GM12878 (cell line): ENCODE data around the gene ASAP3. TPM values are rescaled to one million over a fixed set of nuclear protein-coding genes. Genes with fewer than 3 reads are reported as not detected.

Experiments used
- ATAC-seq: fragments of 200-7000 bp; cut with Tn5 transposase; 3 replicates; pipeline ENCODE4 v1.9.1; 2020; ENCODE audit warnings: mild to moderate bottlenecking, moderate library complexity
- BruUV-seq: library from RNA; stranded (reverse); fragments of 400-500 nt; replicated peaks from 2 replicates; lab custom pipeline; 2021; lab: Mats Ljungman, UMichigan
- CTCF ChIA-PET: fragments of 300-600 bp; sonication (Branson Sonifier 250); formaldehyde crosslinking; extraction: SDS; loops from one replicate; lab custom pipeline; 2021; ENCODE audit warnings: inconsistent platforms; lab: Yijun Ruan, JAX
- POLR2A ChIA-PET: fragments of 350-600 bp; formaldehyde crosslinking; extraction: SDS; loops from one replicate; lab custom pipeline; 2021; ENCODE audit warnings: inconsistent platforms; lab: Charles Lee
- RAD21 ChIA-PET: fragments of 300-600 bp; sonication (Branson Sonifier 250); formaldehyde crosslinking; loops from one replicate; lab custom pipeline; 2023; ENCODE audit warnings: antibody characterized with exemption; ENCODE audit not compliant: unreplicated experiment; lab: Charles Lee
- SMC1A ChIA-PET: fragments of 300-600 bp; sonication (Branson Sonifier 250); formaldehyde crosslinking; loops from one replicate; lab custom pipeline; 2023; ENCODE audit not compliant: unreplicated experiment, uncharacterized antibody; lab: Charles Lee
- DNase-seq: peaks from one replicate; pipeline ENCODE4 v3.0.0-alpha.2; 2011; ENCODE audit warnings: low read depth, low spot score
- FAIRE-seq: peaks from 3 replicates; lab custom pipeline; 2011; peaks lifted over from hg19 to GRCh38; lab: Jason Lieb, UNC
- H2AFZ ChIP-seq: 2 replicates; pipeline ENCODE4 v1.6.0; 2011; ENCODE audit warnings: low read depth, low read length, control low read depth; ENCODE audit not compliant: control insufficient read depth
- H3K27ac ChIP-seq: 2 replicates; pipeline ENCODE4 v1.5.1; 2011; ENCODE audit warnings: control low read depth; ENCODE audit not compliant: control insufficient read depth, insufficient read depth
- H3K27me3 ChIP-seq, 2 experiments: replicated peaks in 1 of 2; 2 replicates each; pipeline versions ENCODE4 v1.6.0 to v1.6.1; 2011; ENCODE audit warnings: low read length in 1 of 2; ENCODE audit not compliant: control insufficient read depth in 2 of 2, insufficient read depth in 2 of 2
- H3K36me3 ChIP-seq, 2 experiments: 2 replicates each; pipeline ENCODE4 v1.5.1; 2011; ENCODE audit warnings: low read length in 1 of 2; ENCODE audit not compliant: control insufficient read depth in 2 of 2, insufficient read depth in 2 of 2
- H3K4me1 ChIP-seq: 2 replicates; pipeline ENCODE4 v1.6.1; 2011; ENCODE audit warnings: mild to moderate bottlenecking, low read length, moderate library complexity, mixed read lengths; ENCODE audit not compliant: control insufficient read depth, insufficient read depth
- H3K4me2 ChIP-seq: 2 replicates; pipeline ENCODE4 v1.6.0; 2011; ENCODE audit warnings: control low read depth; ENCODE audit not compliant: control insufficient read depth, insufficient read depth
- H3K4me3 ChIP-seq: fragments of 200-600 bp; sonication (generic); 2 replicates; pipeline ENCODE4 v1.5.1; 2016
- H3K79me2 ChIP-seq: 2 replicates; pipeline ENCODE4 v1.6.0; 2011; ENCODE audit warnings: low read length; ENCODE audit not compliant: control insufficient read depth, insufficient read depth
- H3K9ac ChIP-seq: 2 replicates; pipeline ENCODE4 v1.8.0; 2011; ENCODE audit warnings: low read length, control low read depth, mixed read lengths; ENCODE audit not compliant: control insufficient read depth, insufficient read depth
- H3K9me3 ChIP-seq: replicated peaks from 3 replicates; pipeline ENCODE4 v1.5.1; 2011; ENCODE audit warnings: mild to moderate bottlenecking, low read length; ENCODE audit not compliant: control insufficient read depth, insufficient read depth
- H4K20me1 ChIP-seq: 2 replicates; pipeline ENCODE4 v1.6.0; 2011; ENCODE audit not compliant: control insufficient read depth, insufficient read depth
- BHLHE40 ChIP-seq, 2 experiments: fragments of 450-650 bp in 1 of 2; IDR thresholded peaks; 2 replicates each; pipeline ENCODE4 v1.6.1; 2011 to 2017; ENCODE audit warnings: low read depth in 2 of 2, borderline replicate concordance in 1 of 2, improper control_type of control experiment in 1 of 2, low read length in 1 of 2, mild to moderate bottlenecking in 1 of 2
- CEBPZ ChIP-seq: fragments of 150-350 bp; IDR thresholded peaks from 2 replicates; pipeline ENCODE4 v1.6.1; 2016; ENCODE audit warnings: low read depth, low read length
- NRF1 ChIP-seq: conservative IDR thresholded peaks from 2 replicates; pipeline ENCODE4 v1.6.1; 2011; ENCODE audit warnings: mild to moderate bottlenecking, low read depth, low read length, improper control_type of control experiment
- ZBTB33 ChIP-seq: fragments of 450-650 bp; IDR thresholded peaks from 2 replicates; pipeline ENCODE4 v1.6.1; 2017; ENCODE audit warnings: mild to moderate bottlenecking
- ZNF384 ChIP-seq: IDR thresholded peaks from 2 replicates; pipeline ENCODE4 v1.6.1; 2012; ENCODE audit warnings: low read depth, mild to moderate bottlenecking, low read length, improper control_type of control experiment, borderline replicate concordance
- WGBS: methylation state at CpG from one replicate; pipeline ENCODE4 v1.1.6; 2016; ENCODE audit warnings: low lambda C conversion rate; ENCODE audit not compliant: insufficient replicate concordance, insufficient coverage; ENCODE audit errors: missing lambda C conversion rate; 5-methylcytosine and 5-hydroxymethylcytosine counted together
- in situ Hi-C: fragments of 300-500 bp; cut with MboI; formaldehyde crosslinking; loops from 9 replicates; pipeline ENCODE4 v1.14.3; 2018; ENCODE audit warnings: mixed read lengths
- intact Hi-C: fragments of 100-400 bp; cut with micrococcal nuclease; formaldehyde crosslinking; loops from one replicate; pipeline ENCODE4 v1.14.2; 2022; ENCODE audit not compliant: unreplicated experiment
- polyA plus RNA-seq, 11 experiments: library from polyadenylated mRNA; depleted of rRNA in 4 of 11; unstranded in 6 of 11; stranded (reverse) in 5 of 11; fragments of >200 nt; fragmentation: Nextera tagmentation in 4 of 11; fragmentation: Illumina TruSeq in 1 of 11; extraction: Ambion mirVana in 4 of 11; extraction: Trizol in 1 of 11; gene quantifications; 1 replicate in 1 of 11; 2 replicates in 10 of 11; pipeline versions ENCODE4 v1.2.1 to v1.2.3, GENCODE V29; 2011 to 2016; ENCODE audit warnings: inconsistent platforms in 2 of 11, missing spikeins in 2 of 11, low read depth in 1 of 11
- total RNA-seq, 4 experiments: library from RNA; depleted of rRNA in 3 of 4; stranded (reverse); fragments of >200 nt in 3 of 4; fragmentation: Illumina TruSeq in 1 of 4; extraction: Trizol in 1 of 4; gene quantifications; 2 replicates each; pipeline versions ENCODE4 v1.2.1 to v1.2.3, GENCODE V29; 2013 to 2021
- TF ChIP-seq, protein P1 (sequence below): fragments of 450-650 bp; IDR thresholded peaks from 2 replicates; pipeline ENCODE4 v1.6.1; 2018; ENCODE audit warnings: borderline replicate concordance, mild to moderate bottlenecking; ENCODE audit not compliant: partially characterized antibody

Gene ASAP3
- total and polyA plus RNA-seq, 10 of the 15 experiments (the other 5 are each of a cell fraction or from before 2014, with no cell fraction given) = 0.04 to 0.92 (median 0.34) TPM; not detected in 1

GRCh38 chr1:23399229-23399628 lies 84.8 kb downstream of the ASAP3 start:
- intact Hi-C loops = no loop called here
- H3K36me3 ChIP-seq = no peaks in the 10 kb centered on the region
- no peak for ATAC-seq

GRCh38 chr1:23397908-23398307 lies 86.1 kb downstream of the ASAP3 start:
- Histone ChIP-seq H4K20me1 (no peaks in the 10 kb centered on the region), H3K4me3 (no peak overlapping the region), H3K4me2 (no peak overlapping the region), H3K27ac (no peak overlapping the region), H3K36me3 (no peaks in the 10 kb centered on the region), H3K9ac (no peak overlapping the region), H3K4me1 (no peaks in the 10 kb centered on the region), H3K9me3 (no peaks in the 10 kb centered on the region), H3K27me3 (peaks cover 0 to 2% of the 10 kb centered on the region in 2 experiments; a peak in 1 of 4 replicates), H2AFZ (no peak overlapping the region), H3K79me2 (no peaks in the 10 kb centered on the region)
- in situ Hi-C loops = no loop called here
- FAIRE-seq (no peak), DNase-seq (no peak), ATAC-seq (no peak)
- ChIA-PET POLR2A (interaction anchor here (0.5 kb wide), 1 partner anchor 42 kb away, joined by 3 read pairs; no protein-coding TSS in a partner anchor), SMC1A (no interaction called here), CTCF (no interaction called here), RAD21 (no interaction called here)
- WGBS = 56% methylated on average over 7 of the region's 7 CpGs
- intact Hi-C loops = no loop called here
- no TSS peak for BruUV-seq
- TF ChIP-seq NRF1 (no peak), CEBPZ (no peak), BHLHE40 (IDR thresholded peaks at IDR 0.05; ENCODE audit: borderline replicate concordance in 1 of 2, low read depth in 2 of 2, low read length in 1 of 2) (no peak), ZNF384 (no peak), ZBTB33 (no peak)

More at GRCh38 chr1:23399229-23399628, 84.8 kb downstream of the ASAP3 start:
- Histone ChIP-seq H4K20me1 (no peaks in the 10 kb centered on the region), H3K9ac (no peak overlapping the region), H3K9me3 (no peaks in the 10 kb centered on the region), H3K27ac (no peak overlapping the region), H2AFZ (no peak overlapping the region), H3K27me3 (peaks cover 0 to 2% of the 10 kb centered on the region in 2 experiments; a peak in 1 of 4 replicates), H3K4me1 (0 out of 2 replicates have a peak, but pooled peaks cover 5% of the 10 kb centered on the region), H3K4me3 (no peak overlapping the region), H3K4me2 (no peak overlapping the region), H3K79me2 (no peaks in the 10 kb centered on the region)
- in situ Hi-C loops = no loop called here
- FAIRE-seq (no peak), DNase-seq (no peak)
- 0% methylated on average over 1 of the region's 1 CpG for WGBS
- ChIA-PET SMC1A (no interaction called here), POLR2A (interaction anchor here (0.5 kb wide), 1 partner anchor 68 kb away, joined by 3 read pairs; no protein-coding TSS in a partner anchor), RAD21 (no interaction called here), CTCF (interaction anchor here (0.7 kb wide), 1 partner anchor 124 kb away, joined by 3 read pairs; no protein-coding TSS in a partner anchor)
- TF ChIP-seq, protein P1, sequence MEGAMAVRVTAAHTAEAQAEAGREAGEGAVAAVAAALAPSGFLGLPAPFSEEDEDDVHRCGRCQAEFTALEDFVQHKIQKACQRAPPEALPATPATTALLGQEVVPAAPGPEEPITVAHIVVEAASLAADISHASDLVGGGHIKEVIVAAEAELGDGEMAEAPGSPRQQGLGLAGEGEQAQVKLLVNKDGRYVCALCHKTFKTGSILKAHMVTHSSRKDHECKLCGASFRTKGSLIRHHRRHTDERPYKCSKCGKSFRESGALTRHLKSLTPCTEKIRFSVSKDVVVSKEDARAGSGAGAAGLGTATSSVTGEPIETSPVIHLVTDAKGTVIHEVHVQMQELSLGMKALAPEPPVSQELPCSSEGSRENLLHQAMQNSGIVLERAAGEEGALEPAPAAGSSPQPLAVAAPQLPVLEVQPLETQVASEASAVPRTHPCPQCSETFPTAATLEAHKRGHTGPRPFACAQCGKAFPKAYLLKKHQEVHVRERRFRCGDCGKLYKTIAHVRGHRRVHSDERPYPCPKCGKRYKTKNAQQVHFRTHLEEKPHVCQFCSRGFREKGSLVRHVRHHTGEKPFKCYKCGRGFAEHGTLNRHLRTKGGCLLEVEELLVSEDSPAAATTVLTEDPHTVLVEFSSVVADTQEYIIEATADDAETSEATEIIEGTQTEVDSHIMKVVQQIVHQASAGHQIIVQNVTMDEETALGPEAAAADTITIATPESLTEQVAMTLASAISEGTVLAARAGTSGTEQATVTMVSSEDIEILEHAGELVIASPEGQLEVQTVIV = no peak
- BruUV-seq = no TSS peak
